NK-92 (cell line): ENCODE results near the gene RAVER2.

Experiments
- DNase-seq: peaks from one replicate; lab custom pipeline; 2025; ENCODE audit not compliant: unreplicated experiment; lab: John Stamatoyannopoulos, UW

Gene RAVER2

GRCh38 chr1:64873576-64873975 is 128.7 kb downstream of the RAVER2 start:
- DNase-seq = no peak

- DNase-seq = no peak
Observed at GRCh38 chr1:64874666-64875065, 129.8 kb downstream of the RAVER2 start.

GRCh38 chr1:64875101-64875500 is 130.2 kb downstream of the RAVER2 start:
- DNase-seq = no peak

- DNase-seq = no peak
Observed at GRCh38 chr1:64875606-64876005, 130.7 kb downstream of the RAVER2 start.

GRCh38 chr1:64877151-64877550 is 132.3 kb downstream of the RAVER2 start:
- no peak for DNase-seq

GRCh38 chr1:64877598-64877997 is 132.7 kb downstream of the RAVER2 start:
- DNase-seq = no peak

GRCh38 chr1:64878090-64878489 is 133.2 kb downstream of the RAVER2 start:
- DNase-seq = no peak

GRCh38 chr1:64878931-64879611 is 134.2 kb downstream of the RAVER2 start:
- no peak for DNase-seq

- DNase-seq = no peak
Observed at GRCh38 chr1:64880449-64880848, 135.6 kb downstream of the RAVER2 start.

- no peak for DNase-seq
Observed at GRCh38 chr1:64881281-64881680, 136.4 kb downstream of the RAVER2 start.
